Fibroblast of lung (primary cell): ENCODE data around the gene ZCCHC14.

Source experiments
- EZH2 ChIP-seq: IDR thresholded peaks from 2 replicates; pipeline ENCODE4 v1.5.1; 2012; ENCODE audit warnings: low read length, control low read depth, mild to moderate bottlenecking; ENCODE audit errors: missing control alignments
- TF ChIP-seq, protein P1 (sequence below), 2 donors: IDR thresholded peaks in 1 of 2; conservative IDR thresholded peaks in 1 of 2; 1 replicate in 1 of 2; 2 replicates in 1 of 2; pipeline ENCODE4 v1.5.1; 2011 to 2012; ENCODE audit warnings: low read length in 2 of 2, control low read depth in 1 of 2, inconsistent platforms in 1 of 2, low read depth in 1 of 2, mild to moderate bottlenecking in 1 of 2

DNA sequence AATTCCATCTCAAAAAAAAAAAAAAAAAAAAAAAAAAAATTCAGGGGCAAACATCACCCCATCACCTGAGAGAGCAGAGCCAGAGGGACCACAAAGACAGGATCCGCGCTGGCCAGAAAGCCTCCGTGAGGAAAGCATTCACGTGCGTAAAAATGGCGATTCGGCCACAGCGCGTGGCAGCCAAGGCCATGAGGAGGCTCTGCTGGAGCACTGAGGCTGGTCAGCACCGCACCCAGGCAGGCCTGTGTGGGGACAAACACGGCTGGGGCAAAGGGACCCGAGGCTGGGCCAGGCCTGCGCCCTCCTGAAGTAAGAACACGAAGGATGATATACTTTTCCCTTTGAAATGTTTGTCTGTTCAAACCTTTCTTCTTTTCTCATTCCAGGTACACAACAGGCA, 55.5 kb downstream of the ZCCHC14 start:
- TF ChIP-seq, protein P1, sequence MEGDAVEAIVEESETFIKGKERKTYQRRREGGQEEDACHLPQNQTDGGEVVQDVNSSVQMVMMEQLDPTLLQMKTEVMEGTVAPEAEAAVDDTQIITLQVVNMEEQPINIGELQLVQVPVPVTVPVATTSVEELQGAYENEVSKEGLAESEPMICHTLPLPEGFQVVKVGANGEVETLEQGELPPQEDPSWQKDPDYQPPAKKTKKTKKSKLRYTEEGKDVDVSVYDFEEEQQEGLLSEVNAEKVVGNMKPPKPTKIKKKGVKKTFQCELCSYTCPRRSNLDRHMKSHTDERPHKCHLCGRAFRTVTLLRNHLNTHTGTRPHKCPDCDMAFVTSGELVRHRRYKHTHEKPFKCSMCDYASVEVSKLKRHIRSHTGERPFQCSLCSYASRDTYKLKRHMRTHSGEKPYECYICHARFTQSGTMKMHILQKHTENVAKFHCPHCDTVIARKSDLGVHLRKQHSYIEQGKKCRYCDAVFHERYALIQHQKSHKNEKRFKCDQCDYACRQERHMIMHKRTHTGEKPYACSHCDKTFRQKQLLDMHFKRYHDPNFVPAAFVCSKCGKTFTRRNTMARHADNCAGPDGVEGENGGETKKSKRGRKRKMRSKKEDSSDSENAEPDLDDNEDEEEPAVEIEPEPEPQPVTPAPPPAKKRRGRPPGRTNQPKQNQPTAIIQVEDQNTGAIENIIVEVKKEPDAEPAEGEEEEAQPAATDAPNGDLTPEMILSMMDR (conservative IDR thresholded peaks at IDR 0.05 in 1 of 2, IDR thresholded peaks at IDR 0.05 in 1 of 2; ENCODE audit: low read depth in 1 of 2, low read length in 2 of 2) = no peak
- TF ChIP-seq EZH2 = no peak
